ENCODE data around the gene ZNF236.

- no peak for TF ChIP-seq EP300 (IDR thresholded peaks at IDR 0.05)
- no peak for TF ChIP-seq POLR2A (IDR thresholded peaks at IDR 0.05)
- no peak for TF ChIP-seq CTCF (IDR thresholded peaks at IDR 0.05)
- TF ChIP-seq POLR2AphosphoS5 (IDR thresholded peaks at IDR 0.05): no peak
These were observed 176.7 kb downstream of the ZNF236 start for GRCh38 chr18:76999077-76999476.

All from suprapubic skin (tissue), 4 donors.